Choroid plexus epithelial cell (primary cell): Measurements from ENCODE around the gene NOC4L.

Experiments
- DNase-seq: peaks from one replicate; pipeline ENCODE4 v3.0.0-alpha.2; 2010; ENCODE audit warnings: low read depth
- H3K4me3 ChIP-seq: 2 replicates; pipeline ENCODE4 v1.5.1; 2011; ENCODE audit warnings: low read depth, mild to moderate bottlenecking, control low read depth, low read length, moderate library complexity
- CTCF ChIP-seq: conservative IDR thresholded peaks from 2 replicates; pipeline ENCODE4 v1.5.1; 2011; ENCODE audit warnings: low read depth, mild to moderate bottlenecking, control low read depth, inconsistent platforms, low read length, moderate library complexity

Gene NOC4L

GRCh38 chr12:132154941-132155770 is 10.9 kb downstream of the NOC4L start:
- DNase-seq, result no peak
- H3K4me3 ChIP-seq, result no peak overlapping the region
- TF ChIP-seq CTCF, result no peak

- H3K4me3 ChIP-seq, result no peak overlapping the region
- no peak for DNase-seq
- TF ChIP-seq CTCF, result no peak
Measured at GRCh38 chr12:132155771-132156572, 11.7 kb downstream of the NOC4L start.

- H3K4me3 ChIP-seq, result no peak overlapping the region
- no peak for TF ChIP-seq CTCF
- no peak for DNase-seq
Measured at GRCh38 chr12:132156573-132157325, 12.5 kb downstream of the NOC4L start.

GRCh38 chr12:132157733-132158409 is 13.6 kb downstream of the NOC4L start:
- H3K4me3 ChIP-seq, result no peak overlapping the region
- DNase-seq, result no peak
- TF ChIP-seq CTCF, result no peak

- TF ChIP-seq CTCF, result no peak
- H3K4me3 ChIP-seq, result no peak overlapping the region
- no peak for DNase-seq
Measured at GRCh38 chr12:132158677-132159554, 14.7 kb downstream of the NOC4L start.
